ENCODE results near the gene ABLIM3.
A peak's percentile ranks its signal among the peaks of the same experiment; 100 is the strongest.
"Not testable (repeated sequence)": the region's sequence is repeated elsewhere in the genome, so short reads cannot be mapped to it uniquely, and the experiment has no call there.

Gene ABLIM3

GRCh38 chr5:149262315-149262714 is 121.0 kb downstream of the ABLIM3 start:
- no peak for DNase-seq

- peak; percentile 36 for DNase-seq
Observed at GRCh38 chr5:149264439-149265067, 123.3 kb downstream of the ABLIM3 start.

- no peak for DNase-seq
Observed at GRCh38 chr5:149265068-149265465, 123.8 kb downstream of the ABLIM3 start.

- no peak for DNase-seq
Observed at GRCh38 chr5:149265597-149265996, 124.3 kb downstream of the ABLIM3 start.

GRCh38 chr5:149267241-149267973 is 126.1 kb downstream of the ABLIM3 start:
- no peak for DNase-seq

- peak; percentile 48 for DNase-seq
Observed at GRCh38 chr5:149268928-149269557, 127.8 kb downstream of the ABLIM3 start.

GRCh38 chr5:149271195-149271715 is 130.0 kb downstream of the ABLIM3 start:
- no peak for DNase-seq

GRCh38 chr5:149271716-149272563 is 130.6 kb downstream of the ABLIM3 start, which contains the start of gene AFAP1L1:
Gene AFAP1L1, plus strand, starts transcription at chr5:149271859. Its CDS starts 110 bp downstream, at chr5:149271969.
- peak; percentile 1 for DNase-seq

GRCh38 chr5:149272781-149273180 is 131.5 kb downstream of the ABLIM3 start:
- DNase-seq = not testable (repeated sequence)

- DNase-seq = no peak
Observed at GRCh38 chr5:149273237-149273636, 131.9 kb downstream of the ABLIM3 start.

GRCh38 chr5:149273950-149274349 is 132.7 kb downstream of the ABLIM3 start:
- DNase-seq = no peak

- no peak for DNase-seq
Observed at GRCh38 chr5:149274939-149275338, 133.6 kb downstream of the ABLIM3 start.

GRCh38 chr5:149277801-149278200 is 136.5 kb downstream of the ABLIM3 start:
- DNase-seq = no peak

- DNase-seq = no peak
Observed at GRCh38 chr5:149278451-149279210, 137.3 kb downstream of the ABLIM3 start.

- DNase-seq = no peak
Observed at GRCh38 chr5:149279661-149280060, 138.4 kb downstream of the ABLIM3 start.

GRCh38 chr5:149280124-149280523 is 138.8 kb downstream of the ABLIM3 start:
- DNase-seq = no peak

GRCh38 chr5:149280802-149281201 is 139.5 kb downstream of the ABLIM3 start:
- no peak for DNase-seq

GRCh38 chr5:149282027-149282965 is 141.0 kb downstream of the ABLIM3 start:
- no peak for DNase-seq

GRCh38 chr5:149282966-149283332 is 141.7 kb downstream of the ABLIM3 start:
- no peak for DNase-seq

GRCh38 chr5:149283626-149284480 is 142.6 kb downstream of the ABLIM3 start:
- peak; percentile 3 for DNase-seq

All from NCI-H1105 treated with DMSO at 0.1 percent for 48 hours (cell line).